ENCODE data around the gene HAPLN3. TPM values are rescaled to one million over a fixed set of nuclear protein-coding genes. Genes with fewer than 3 reads are reported as not detected.
"Not testable (repeated sequence)": the region's sequence is repeated elsewhere in the genome, so short reads cannot be mapped to it uniquely, and the experiment has no call there.

The HAPLN3 gene
- total and polyA plus RNA-seq, 8 donors, result 0.61 to 33.9 (median 6.4) TPM; not detected in 1

DNA sequence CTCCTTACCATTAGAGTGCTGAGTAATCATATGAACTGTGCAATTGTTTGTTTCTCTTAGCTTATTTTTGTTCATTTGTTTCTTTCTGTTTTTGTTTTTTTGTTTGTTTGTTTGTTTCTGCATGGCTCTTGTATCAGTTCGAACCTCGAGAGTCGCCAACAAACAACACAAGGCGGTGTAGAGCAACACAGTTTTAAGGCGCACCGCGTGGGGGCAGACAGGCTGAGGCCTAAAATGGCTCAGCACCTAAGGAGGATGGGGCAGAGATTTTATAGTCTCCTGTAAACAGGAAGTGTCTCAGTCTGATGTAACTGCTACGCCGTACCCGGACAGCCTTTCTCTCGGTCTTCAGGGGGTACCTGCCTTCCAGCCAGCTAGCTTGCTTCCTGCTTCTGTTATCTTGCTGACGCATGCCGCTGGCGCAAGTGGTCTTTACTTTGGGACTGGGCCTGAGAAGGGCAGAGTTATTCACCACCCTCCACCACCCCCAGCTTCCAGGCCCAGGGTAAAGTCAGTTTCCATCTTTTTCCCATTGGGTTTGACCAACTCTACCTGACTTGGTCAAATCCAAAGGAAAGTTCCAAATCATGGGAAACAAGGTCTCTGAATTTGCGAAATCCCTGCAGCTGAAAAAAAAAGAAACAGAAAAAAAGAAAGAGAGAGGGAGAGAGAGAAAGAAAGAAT lies 43.6 kb upstream of the HAPLN3 start:
- no peak for DNase-seq
- no peaks in the 10 kb centered on the region for H3K4me1 ChIP-seq
- H3K9me3 ChIP-seq, result no peaks in the 10 kb centered on the region
- no peak overlapping the region for H3K27ac ChIP-seq
- TF ChIP-seq, protein P1, sequence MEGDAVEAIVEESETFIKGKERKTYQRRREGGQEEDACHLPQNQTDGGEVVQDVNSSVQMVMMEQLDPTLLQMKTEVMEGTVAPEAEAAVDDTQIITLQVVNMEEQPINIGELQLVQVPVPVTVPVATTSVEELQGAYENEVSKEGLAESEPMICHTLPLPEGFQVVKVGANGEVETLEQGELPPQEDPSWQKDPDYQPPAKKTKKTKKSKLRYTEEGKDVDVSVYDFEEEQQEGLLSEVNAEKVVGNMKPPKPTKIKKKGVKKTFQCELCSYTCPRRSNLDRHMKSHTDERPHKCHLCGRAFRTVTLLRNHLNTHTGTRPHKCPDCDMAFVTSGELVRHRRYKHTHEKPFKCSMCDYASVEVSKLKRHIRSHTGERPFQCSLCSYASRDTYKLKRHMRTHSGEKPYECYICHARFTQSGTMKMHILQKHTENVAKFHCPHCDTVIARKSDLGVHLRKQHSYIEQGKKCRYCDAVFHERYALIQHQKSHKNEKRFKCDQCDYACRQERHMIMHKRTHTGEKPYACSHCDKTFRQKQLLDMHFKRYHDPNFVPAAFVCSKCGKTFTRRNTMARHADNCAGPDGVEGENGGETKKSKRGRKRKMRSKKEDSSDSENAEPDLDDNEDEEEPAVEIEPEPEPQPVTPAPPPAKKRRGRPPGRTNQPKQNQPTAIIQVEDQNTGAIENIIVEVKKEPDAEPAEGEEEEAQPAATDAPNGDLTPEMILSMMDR (IDR thresholded peaks at IDR 0.05), result no peak
- TF ChIP-seq POLR2AphosphoS5 (IDR thresholded peaks at IDR 0.05), result no peak
- no peak for TF ChIP-seq EP300 (IDR thresholded peaks at IDR 0.05)
- TF ChIP-seq POLR2A (IDR thresholded peaks at IDR 0.05), result no peak
- H3K36me3 ChIP-seq, result no peaks in the 10 kb centered on the region
- WGBS, 5 donors, result 86 to 91% (median 87%) methylated on average over 15 of the region's 15 CpGs
- no peak overlapping the region for H3K4me3 ChIP-seq
- H3K27me3 ChIP-seq, result no peaks in the 10 kb centered on the region
- intact Hi-C loops (cut with DNase I; ENCODE audit: low total_unique reads), result no loop called here

DNA sequence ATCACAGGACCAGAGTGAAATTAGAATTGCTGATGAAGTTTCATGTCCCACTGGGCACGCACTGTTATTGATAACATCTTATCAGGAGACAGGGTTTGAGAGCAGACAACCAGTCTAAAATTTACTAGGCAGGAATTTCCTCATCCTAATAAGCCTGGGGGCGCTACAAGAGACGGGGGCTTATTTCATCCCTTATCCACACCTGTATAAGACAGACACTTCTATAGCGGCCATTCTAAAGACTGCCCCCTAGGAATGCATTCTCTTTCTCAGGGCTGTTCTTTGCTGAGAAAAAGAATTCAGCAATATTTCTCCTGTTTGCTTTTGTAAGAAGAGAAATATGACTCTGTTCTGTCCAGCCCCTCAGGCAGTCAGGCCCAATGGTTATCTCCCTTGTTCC lies 39.1 kb upstream of the HAPLN3 start:
- H3K9me3 ChIP-seq; H3K4me3 ChIP-seq; H3K27ac ChIP-seq; H3K36me3 ChIP-seq; intact Hi-C loops (cut with DNase I; ENCODE audit: low total_unique reads); DNase-seq; H3K27me3 ChIP-seq; H3K4me1 ChIP-seq: not testable (repeated sequence)
- WGBS, 5 donors, result 71 to 92% (median 86%) methylated on average over 4 of the region's 4 CpGs

DNA sequence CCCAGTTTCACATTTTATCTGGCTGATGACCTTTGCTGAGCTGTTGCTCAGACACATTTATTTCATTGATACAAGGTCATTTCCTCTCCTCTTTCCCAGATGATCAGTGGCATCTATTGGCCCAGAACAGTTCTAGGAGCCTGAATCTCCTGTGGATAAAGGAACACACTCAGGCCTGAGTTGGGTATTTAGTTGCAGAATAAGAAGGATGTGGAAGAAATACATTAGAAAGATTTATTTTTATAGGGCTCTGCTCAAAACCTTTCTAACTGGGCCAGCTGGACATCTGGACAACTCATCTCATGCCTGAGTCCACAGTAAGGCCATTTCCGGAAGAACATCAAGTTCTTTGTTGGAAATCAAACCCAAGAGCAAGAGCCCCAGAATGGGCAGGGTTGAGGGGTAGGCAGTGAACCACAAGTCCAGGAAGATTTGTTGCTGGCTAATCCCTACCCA lies 37.6 kb upstream of the HAPLN3 start:
- intact Hi-C loops (cut with DNase I; ENCODE audit: low total_unique reads), result no loop called here
- 58 to 88% (median 86%) methylated on average over 1 of the region's 1 CpG for WGBS, 5 donors
- no peak for TF ChIP-seq EP300 (IDR thresholded peaks at IDR 0.05)
- TF ChIP-seq POLR2AphosphoS5 (IDR thresholded peaks at IDR 0.05), result no peak
- TF ChIP-seq, protein P1 (IDR thresholded peaks at IDR 0.05), result no peak
- no peak for TF ChIP-seq POLR2A (IDR thresholded peaks at IDR 0.05)
- Histone ChIP-seq H3K27ac (peak overlapping the region in 1 of 5 donors; percentile 59), H3K36me3 (no peaks in the 10 kb centered on the region), H3K9me3 (peaks cover 0 to 7% (median 0%) of the 10 kb centered on the region in 4 donors), H3K4me3 (no peak overlapping the region), H3K27me3 (no peaks in the 10 kb centered on the region), H3K4me1 (no peaks in the 10 kb centered on the region)
- no peak for DNase-seq

DNA sequence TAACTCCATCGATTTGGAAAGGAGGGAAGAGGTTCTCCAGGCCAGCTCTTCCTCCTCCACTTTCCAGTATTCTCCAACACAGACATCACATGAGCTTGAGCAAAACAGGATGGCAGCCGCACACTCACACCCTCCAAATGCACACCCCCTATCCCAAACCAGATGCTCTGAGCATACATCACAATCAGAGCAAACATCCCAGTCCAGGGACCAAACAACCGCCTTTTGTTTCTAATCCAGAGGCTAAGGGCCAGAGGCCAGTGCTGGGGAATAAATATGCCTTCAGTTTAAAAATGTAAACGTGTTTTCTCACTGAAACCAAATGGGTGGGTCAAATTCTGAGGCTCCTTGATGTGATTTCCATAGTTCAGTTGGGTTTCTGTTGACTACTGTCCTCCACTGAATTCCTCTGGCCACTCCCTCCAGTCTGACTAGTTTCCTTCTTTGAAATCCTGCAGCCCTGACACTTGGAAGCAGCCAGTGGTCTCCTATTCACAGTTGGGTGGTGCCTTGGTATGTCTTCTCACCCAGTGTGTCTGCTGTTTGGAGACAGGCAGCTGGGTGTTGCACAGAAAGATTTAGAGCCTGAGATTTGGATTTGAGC lies 37.0 kb upstream of the HAPLN3 start:
- intact Hi-C loops (cut with DNase I; ENCODE audit: low total_unique reads), result no loop called here
- peak overlapping the region in 2 of 5 donors; percentile 20 to 59 for H3K27ac ChIP-seq

More for the DNA sequence above, 37.0 kb upstream of the HAPLN3 start:
- peaks cover 0 to 10% (median 0%) of the 10 kb centered on the region in 4 donors for H3K9me3 ChIP-seq
- DNase-seq, result peak in 1 of 2 donors; percentile 42
- H3K4me3 ChIP-seq, result no peak overlapping the region
- no peak for TF ChIP-seq POLR2AphosphoS5 (IDR thresholded peaks at IDR 0.05)
- TF ChIP-seq, protein P1 (IDR thresholded peaks at IDR 0.05), result no peak
- no peak for TF ChIP-seq EP300 (IDR thresholded peaks at IDR 0.05)
- TF ChIP-seq POLR2A (IDR thresholded peaks at IDR 0.05), result no peak
- H3K27me3 ChIP-seq, result no peaks in the 10 kb centered on the region
- no peaks in the 10 kb centered on the region for H3K36me3 ChIP-seq
- H3K4me1 ChIP-seq, result no peaks in the 10 kb centered on the region
- 21 to 40% (median 30%) methylated on average over 4 of the region's 4 CpGs for WGBS, 5 donors
